RWPE2 (cell line): Measurements from ENCODE around the gene RNASE13.
"Not testable (repeated sequence)": the region's sequence is repeated elsewhere in the genome, so short reads cannot be mapped to it uniquely, and the experiment has no call there.

ENCODE experiments used
- ATAC-seq: fragments of 200-7000 bp; cut with Tn5 transposase; 3 replicates; pipeline ENCODE4 v1.9.1; 2021; ENCODE audit warnings: low read depth
- DNase-seq: peaks from one replicate; pipeline ENCODE4 v3.0.0-alpha.2; 2020; ENCODE audit warnings: low spot score
- H3K27ac ChIP-seq: fragments of 450-650 bp; 2 replicates; pipeline ENCODE4 v1.5.1; 2017; ENCODE audit warnings: mild to moderate bottlenecking; ENCODE audit not compliant: poor library complexity, severe bottlenecking
- H3K27me3 ChIP-seq: fragments of 250-450 bp; sonication (Bioruptor Pico); 2 replicates; pipeline ENCODE4 v1.5.1; 2021; ENCODE audit warnings: mild to moderate bottlenecking, moderate library complexity; ENCODE audit not compliant: insufficient read depth, poor library complexity, severe bottlenecking
- H3K36me3 ChIP-seq: fragments of 250-450 bp; sonication (Bioruptor Pico); 2 replicates; pipeline ENCODE4 v1.5.1; 2020; ENCODE audit warnings: low read depth, mild to moderate bottlenecking, moderate library complexity
- H3K4me1 ChIP-seq: fragments of 250-450 bp; sonication (Bioruptor Pico); 2 replicates; pipeline ENCODE4 v1.5.1; 2021; ENCODE audit warnings: mild to moderate bottlenecking, moderate library complexity; ENCODE audit not compliant: insufficient read depth, poor library complexity, severe bottlenecking
- H3K4me3 ChIP-seq: fragments of 250-450 bp; sonication (Bioruptor Pico); 2 replicates; pipeline ENCODE4 v1.5.1; 2021; ENCODE audit warnings: mild to moderate bottlenecking, moderate library complexity; ENCODE audit not compliant: severe bottlenecking
- H3K9me3 ChIP-seq: fragments of 250-450 bp; sonication (Bioruptor Pico); 2 replicates; pipeline ENCODE4 v1.5.1; 2021; ENCODE audit warnings: mild to moderate bottlenecking, moderate library complexity; ENCODE audit not compliant: severe bottlenecking
- TF ChIP-seq, protein P1 (sequence below): fragments of 450-650 bp; IDR thresholded peaks from one replicate; pipeline ENCODE4 v1.5.1; 2017; ENCODE audit warnings: mild to moderate bottlenecking, moderate library complexity; ENCODE audit not compliant: poor library complexity, severe bottlenecking

RNASE13 gene

DNA sequence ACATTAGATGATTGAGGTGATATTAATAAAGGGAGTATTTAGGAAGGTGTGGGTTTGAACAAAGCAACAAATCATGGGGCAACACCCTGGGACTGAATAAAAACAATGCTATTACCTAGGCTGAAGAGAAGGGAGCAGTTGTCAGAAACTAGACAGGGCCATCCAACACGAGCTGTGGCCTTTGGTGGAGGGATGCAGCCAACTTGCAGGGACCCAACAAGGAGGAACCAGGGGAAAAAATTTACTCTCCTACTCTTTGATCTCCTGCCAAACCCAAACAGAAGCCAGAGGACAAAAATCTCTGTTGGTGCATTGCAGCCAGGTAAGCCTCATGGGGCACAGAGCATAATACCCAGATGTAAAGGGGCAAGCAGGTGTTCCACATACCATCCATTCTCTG, 23.5 kb downstream of the RNASE13 start:
- no peaks in the 10 kb centered on the region for H3K9me3 ChIP-seq
- DNase-seq (no peak), ATAC-seq (no peak)
- H3K27ac ChIP-seq: no peak overlapping the region
- TF ChIP-seq, protein P1, sequence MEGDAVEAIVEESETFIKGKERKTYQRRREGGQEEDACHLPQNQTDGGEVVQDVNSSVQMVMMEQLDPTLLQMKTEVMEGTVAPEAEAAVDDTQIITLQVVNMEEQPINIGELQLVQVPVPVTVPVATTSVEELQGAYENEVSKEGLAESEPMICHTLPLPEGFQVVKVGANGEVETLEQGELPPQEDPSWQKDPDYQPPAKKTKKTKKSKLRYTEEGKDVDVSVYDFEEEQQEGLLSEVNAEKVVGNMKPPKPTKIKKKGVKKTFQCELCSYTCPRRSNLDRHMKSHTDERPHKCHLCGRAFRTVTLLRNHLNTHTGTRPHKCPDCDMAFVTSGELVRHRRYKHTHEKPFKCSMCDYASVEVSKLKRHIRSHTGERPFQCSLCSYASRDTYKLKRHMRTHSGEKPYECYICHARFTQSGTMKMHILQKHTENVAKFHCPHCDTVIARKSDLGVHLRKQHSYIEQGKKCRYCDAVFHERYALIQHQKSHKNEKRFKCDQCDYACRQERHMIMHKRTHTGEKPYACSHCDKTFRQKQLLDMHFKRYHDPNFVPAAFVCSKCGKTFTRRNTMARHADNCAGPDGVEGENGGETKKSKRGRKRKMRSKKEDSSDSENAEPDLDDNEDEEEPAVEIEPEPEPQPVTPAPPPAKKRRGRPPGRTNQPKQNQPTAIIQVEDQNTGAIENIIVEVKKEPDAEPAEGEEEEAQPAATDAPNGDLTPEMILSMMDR: no peak
- no peaks in the 10 kb centered on the region for H3K4me1 ChIP-seq
- no peaks in the 10 kb centered on the region for H3K36me3 ChIP-seq
- no peak overlapping the region for H3K4me3 ChIP-seq
- no peaks in the 10 kb centered on the region for H3K27me3 ChIP-seq

DNA sequence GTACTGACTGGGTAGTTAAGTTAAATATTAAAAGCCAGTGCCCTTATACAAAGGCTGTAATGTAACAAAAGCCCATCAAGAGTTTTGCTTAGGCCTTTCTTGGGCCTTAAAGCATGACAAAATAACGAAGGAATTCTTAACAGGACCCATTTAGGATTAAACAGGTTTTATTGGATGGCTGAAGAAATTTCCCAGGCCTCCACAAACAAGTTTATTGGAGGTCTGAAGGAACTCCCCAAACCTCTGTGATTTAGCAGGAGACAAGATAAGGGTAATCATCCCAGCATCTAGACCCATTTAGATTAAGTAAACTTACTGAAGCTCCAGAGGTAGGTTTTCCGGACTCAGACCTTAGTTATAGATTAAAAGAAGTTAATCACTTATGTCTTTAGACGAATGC, 24.9 kb downstream of the RNASE13 start:
- not testable (repeated sequence) for H3K9me3 ChIP-seq, ATAC-seq, H3K27ac ChIP-seq, H3K36me3 ChIP-seq, H3K4me1 ChIP-seq, H3K4me3 ChIP-seq, DNase-seq, H3K27me3 ChIP-seq

DNA sequence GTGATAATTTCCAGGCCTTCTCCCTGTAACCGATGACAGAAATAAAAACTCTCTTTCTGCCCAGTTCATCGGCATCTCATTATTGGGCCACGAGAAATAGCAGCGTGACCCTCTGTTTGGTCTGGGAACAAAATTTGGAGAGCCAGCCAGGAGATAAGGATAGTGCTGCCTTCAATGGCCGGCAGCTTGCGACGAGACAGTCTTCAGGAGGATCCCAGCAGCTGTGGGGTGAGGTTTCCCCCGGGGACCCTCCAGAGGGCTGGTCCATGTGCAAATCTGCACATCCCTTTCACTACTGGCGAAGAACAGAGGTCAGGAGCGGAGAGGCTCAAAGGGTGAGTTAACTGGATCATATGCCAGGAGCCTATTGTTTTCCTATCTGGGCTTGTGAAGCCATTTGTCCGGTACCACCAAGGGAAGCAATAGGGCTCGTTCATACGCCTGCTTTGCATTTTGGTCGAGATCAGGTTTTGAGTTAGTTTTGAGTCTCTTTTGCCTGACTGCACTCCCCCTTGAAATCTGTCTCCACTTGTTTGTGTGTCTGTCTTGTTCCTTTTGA, 30.7 kb downstream of the RNASE13 start:
- H3K36me3 ChIP-seq: no peaks in the 10 kb centered on the region
- ATAC-seq: no peak
- H3K4me3 ChIP-seq: no peak overlapping the region
- peaks cover under 1% of the 10 kb centered on the region for H3K4me1 ChIP-seq
- TF ChIP-seq, protein P1: no peak
- no peaks in the 10 kb centered on the region for H3K27me3 ChIP-seq
- H3K9me3 ChIP-seq: no peaks in the 10 kb centered on the region
- H3K27ac ChIP-seq: no peak overlapping the region
- no peak for DNase-seq

DNA sequence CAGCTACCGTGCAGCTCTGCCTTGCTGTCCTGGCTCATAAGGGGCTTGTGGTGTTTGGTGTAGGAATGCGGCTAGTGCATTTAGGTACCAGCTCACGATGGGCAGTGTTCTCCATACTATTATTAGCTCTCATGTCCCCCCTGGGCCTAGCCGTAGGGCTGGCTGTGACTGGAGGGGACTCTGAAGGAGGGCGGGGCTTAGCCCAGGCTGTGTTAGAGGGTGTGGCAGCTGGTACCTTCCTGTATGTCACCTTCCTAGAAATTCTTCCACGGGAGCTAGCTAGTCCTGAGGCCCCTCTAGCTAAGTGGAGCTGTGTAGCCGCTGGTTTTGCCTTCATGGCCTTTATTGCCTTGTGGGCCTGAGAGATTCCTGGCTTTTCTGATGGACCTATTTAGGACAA, 33.4 kb downstream of the RNASE13 start:
- peaks cover 7% of the 10 kb centered on the region for H3K36me3 ChIP-seq
- H3K4me3 ChIP-seq: no peak overlapping the region
- no peaks in the 10 kb centered on the region for H3K27me3 ChIP-seq
- H3K4me1 ChIP-seq: peaks cover 6% of the 10 kb centered on the region
- no peak for DNase-seq
- no peaks in the 10 kb centered on the region for H3K9me3 ChIP-seq
- no peak overlapping the region for H3K27ac ChIP-seq
- no peak for ATAC-seq
- TF ChIP-seq, protein P1: no peak

DNA sequence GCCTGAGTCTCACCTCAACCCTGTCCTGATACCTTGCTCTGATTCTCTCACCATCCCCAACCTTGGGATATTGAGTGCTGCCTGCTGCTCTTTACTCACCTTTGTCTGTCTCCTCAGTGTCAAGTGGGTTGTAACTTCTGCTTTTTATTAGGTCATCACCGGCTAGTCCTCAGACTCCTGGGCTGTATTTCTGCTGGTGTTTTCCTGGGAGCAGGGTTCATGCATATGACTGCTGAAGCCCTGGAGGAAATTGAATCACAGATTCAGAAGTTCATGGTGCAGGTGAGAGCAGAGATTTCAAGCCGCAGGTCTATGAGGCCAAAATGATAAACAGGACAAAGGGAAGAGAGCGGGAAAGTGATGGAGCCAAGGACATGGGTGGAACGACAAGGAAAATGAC, 35.0 kb downstream of the RNASE13 start:
- no peak overlapping the region for H3K27ac ChIP-seq
- H3K4me3 ChIP-seq: no peak overlapping the region
- H3K36me3 ChIP-seq: peaks cover 23% of the 10 kb centered on the region
- H3K9me3 ChIP-seq: no peaks in the 10 kb centered on the region
- peaks cover 6% of the 10 kb centered on the region for H3K4me1 ChIP-seq
- TF ChIP-seq, protein P1: no peak
- no peaks in the 10 kb centered on the region for H3K27me3 ChIP-seq
- DNase-seq (no peak), ATAC-seq (no peak)
